ENCODE results near the gene AFDN. TPM values are rescaled to one million over a fixed set of nuclear protein-coding genes. Genes with fewer than 3 reads are reported as not detected.
A peak's percentile ranks its signal among the peaks of the same experiment; 100 is the strongest.

Gene AFDN
- total RNA-seq, 1 donor from 2014 or later, result 131 TPM

GRCh38 chr6:167870321-167870720, 43.6 kb downstream of the AFDN start:
- no peak for DNase-seq

- DNase-seq, result no peak
These were observed 46.0 kb downstream of the AFDN start for GRCh38 chr6:167872538-167873210.

GRCh38 chr6:167877994-167878779, 51.5 kb downstream of the AFDN start:
- DNase-seq, result no peak

GRCh38 chr6:167879612-167880011, 52.9 kb downstream of the AFDN start:
- no peak for DNase-seq

- DNase-seq, result no peak
These were observed 54.6 kb downstream of the AFDN start for GRCh38 chr6:167881327-167881726.

GRCh38 chr6:167882244-167882643, 55.5 kb downstream of the AFDN start:
- DNase-seq, result no peak

- no peak for DNase-seq
These were observed 61.4 kb downstream of the AFDN start for GRCh38 chr6:167888098-167888497.

- DNase-seq, result no peak
These were observed 66.4 kb downstream of the AFDN start for GRCh38 chr6:167892835-167893815.

- DNase-seq, result no peak
These were observed 68.3 kb downstream of the AFDN start for GRCh38 chr6:167894965-167895364.

GRCh38 chr6:167896648-167897047, 69.9 kb downstream of the AFDN start:
- no peak for DNase-seq

- peak; percentile 49 for DNase-seq
These were observed 72.1 kb downstream of the AFDN start for GRCh38 chr6:167898673-167899311.

GRCh38 chr6:167904791-167905190, 78.1 kb downstream of the AFDN start:
- no peak for DNase-seq

- DNase-seq, result no peak
These were observed 80.2 kb downstream of the AFDN start for GRCh38 chr6:167906899-167907298.

GRCh38 chr6:167907837-167908681, 81.3 kb downstream of the AFDN start:
- DNase-seq, result peak; percentile 6

- no peak for DNase-seq
These were observed 83.3 kb downstream of the AFDN start for GRCh38 chr6:167910007-167910406.

GRCh38 chr6:167910652-167911051, 83.9 kb downstream of the AFDN start:
- DNase-seq, result no peak

GRCh38 chr6:167912494-167912893, 85.8 kb downstream of the AFDN start:
- no peak for DNase-seq

GRCh38 chr6:167913699-167914098, 87.0 kb downstream of the AFDN start:
- peak; percentile 1 for DNase-seq

- DNase-seq, result no peak
These were observed 88.4 kb downstream of the AFDN start for GRCh38 chr6:167915139-167915538.

- DNase-seq, result no peak
These were observed 90.9 kb downstream of the AFDN start for GRCh38 chr6:167917551-167918154.
